ENCODE data around the gene TNFRSF1B. TPM values are rescaled to one million over a fixed set of nuclear protein-coding genes. Genes with fewer than 3 reads are reported as not detected.

The TNFRSF1B gene
- total RNA-seq, 6 experiments from 2014 or later: 0.14 to 0.66 (median 0.33) TPM

GRCh38 chr1:12167493-12168429 is 970 bp downstream of the TNFRSF1B start:
- TF ChIP-seq, protein P1, sequence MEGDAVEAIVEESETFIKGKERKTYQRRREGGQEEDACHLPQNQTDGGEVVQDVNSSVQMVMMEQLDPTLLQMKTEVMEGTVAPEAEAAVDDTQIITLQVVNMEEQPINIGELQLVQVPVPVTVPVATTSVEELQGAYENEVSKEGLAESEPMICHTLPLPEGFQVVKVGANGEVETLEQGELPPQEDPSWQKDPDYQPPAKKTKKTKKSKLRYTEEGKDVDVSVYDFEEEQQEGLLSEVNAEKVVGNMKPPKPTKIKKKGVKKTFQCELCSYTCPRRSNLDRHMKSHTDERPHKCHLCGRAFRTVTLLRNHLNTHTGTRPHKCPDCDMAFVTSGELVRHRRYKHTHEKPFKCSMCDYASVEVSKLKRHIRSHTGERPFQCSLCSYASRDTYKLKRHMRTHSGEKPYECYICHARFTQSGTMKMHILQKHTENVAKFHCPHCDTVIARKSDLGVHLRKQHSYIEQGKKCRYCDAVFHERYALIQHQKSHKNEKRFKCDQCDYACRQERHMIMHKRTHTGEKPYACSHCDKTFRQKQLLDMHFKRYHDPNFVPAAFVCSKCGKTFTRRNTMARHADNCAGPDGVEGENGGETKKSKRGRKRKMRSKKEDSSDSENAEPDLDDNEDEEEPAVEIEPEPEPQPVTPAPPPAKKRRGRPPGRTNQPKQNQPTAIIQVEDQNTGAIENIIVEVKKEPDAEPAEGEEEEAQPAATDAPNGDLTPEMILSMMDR (IDR thresholded peaks at IDR 0.05): no peak
- H3K4me1 Mint-ChIP-seq (ENCODE audit: low read depth): peaks cover 9% of the 10 kb centered on the region
- no peak overlapping the region; the same call in 1 of the 2 replicates for H3K27ac Mint-ChIP-seq
- H3K9me3 Mint-ChIP-seq: no peaks in the 10 kb centered on the region
- H3K36me3 Mint-ChIP-seq (ENCODE audit: low read depth): no peaks in the 10 kb centered on the region
- H3K27me3 Mint-ChIP-seq (ENCODE audit: insufficient read depth): peaks cover 41% of the 10 kb centered on the region
- DNase-seq: no peak
- peak overlapping the region; percentile 81 for H3K4me3 Mint-ChIP-seq

DNA sequence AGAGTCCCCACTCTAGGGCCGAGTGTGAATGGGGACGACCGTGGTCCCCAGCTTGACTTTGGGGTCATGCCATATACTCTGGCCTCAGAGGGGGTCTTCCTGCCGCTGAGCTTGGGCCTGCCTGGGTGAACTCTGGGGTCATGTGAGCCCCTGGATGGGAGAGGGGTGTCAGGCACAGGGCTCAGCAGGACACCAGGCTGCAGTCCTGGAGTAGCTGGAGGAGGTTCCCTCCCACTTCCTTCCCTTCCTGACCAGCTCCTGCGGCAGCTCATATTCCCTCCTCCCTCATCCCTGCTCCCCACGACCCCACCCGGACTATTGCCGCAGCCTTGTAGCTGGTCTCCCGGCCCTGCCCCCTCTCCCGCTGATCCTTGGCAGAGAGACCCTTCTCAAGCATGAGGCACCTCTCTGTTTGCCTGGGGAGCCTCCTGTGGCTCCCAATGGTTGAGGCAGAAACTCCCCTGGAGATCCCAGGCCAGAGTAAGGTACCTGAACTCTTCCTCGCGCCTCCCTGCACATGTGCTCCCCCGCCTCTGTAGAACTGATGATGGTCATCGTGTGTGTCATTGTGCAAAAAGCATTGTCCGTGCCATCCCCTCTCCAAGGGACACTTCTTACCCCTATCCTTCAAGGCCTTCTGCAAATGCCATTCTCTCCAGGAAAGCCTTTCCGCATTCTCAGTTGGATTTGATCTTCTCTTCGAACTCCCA is 1.8 kb downstream of the TNFRSF1B start:
- Mint-ChIP-seq H3K9me3 (no peaks in the 10 kb centered on the region), H3K27me3 (ENCODE audit: insufficient read depth) (peaks cover 39% of the 10 kb centered on the region)

GRCh38 chr1:12169442-12170135 is 2.8 kb downstream of the TNFRSF1B start:
- H3K9me3 Mint-ChIP-seq: no peaks in the 10 kb centered on the region
- H3K4me3 Mint-ChIP-seq: no peak overlapping the region
- H3K27ac Mint-ChIP-seq: no peak overlapping the region
- no peak for DNase-seq
- no peaks in the 10 kb centered on the region for H3K36me3 Mint-ChIP-seq (ENCODE audit: low read depth)
- H3K27me3 Mint-ChIP-seq (ENCODE audit: insufficient read depth): peaks cover 33% of the 10 kb centered on the region
- TF ChIP-seq, protein P1 (IDR thresholded peaks at IDR 0.05): no peak
- peaks cover 9% of the 10 kb centered on the region for H3K4me1 Mint-ChIP-seq (ENCODE audit: low read depth)

More for the DNA sequence above, 1.8 kb downstream of the TNFRSF1B start:
- DNase-seq: no peak
- Mint-ChIP-seq H3K4me3 (no peak overlapping the region), H3K4me1 (ENCODE audit: low read depth) (peaks cover 9% of the 10 kb centered on the region), H3K36me3 (ENCODE audit: low read depth) (no peaks in the 10 kb centered on the region), H3K27ac (no peak overlapping the region)
- TF ChIP-seq, protein P1 (IDR thresholded peaks at IDR 0.05): no peak

DNA sequence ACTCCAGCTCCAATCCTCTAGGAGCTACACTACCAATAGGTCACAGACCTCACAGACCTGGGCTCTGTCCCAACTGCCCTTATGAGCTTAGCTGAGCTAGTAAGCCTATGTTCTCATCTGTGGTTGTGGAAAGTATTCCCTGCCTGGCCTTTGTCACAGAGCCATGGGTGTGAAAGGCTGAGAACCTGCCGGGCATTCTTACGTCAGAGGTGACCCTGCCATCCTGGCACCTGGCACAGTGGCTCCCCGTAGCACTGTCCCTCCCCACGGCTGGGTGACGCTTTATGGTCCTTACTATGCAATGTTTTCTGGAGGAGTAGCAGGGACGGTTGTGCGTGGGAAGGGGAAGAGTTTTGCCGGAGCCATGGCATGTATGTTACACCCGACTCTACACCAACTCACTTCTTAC is 3.5 kb downstream of the TNFRSF1B start:
- TF ChIP-seq, protein P1 (IDR thresholded peaks at IDR 0.05): no peak
- Mint-ChIP-seq H3K36me3 (ENCODE audit: low read depth) (no peaks in the 10 kb centered on the region), H3K4me3 (no peak overlapping the region), H3K27me3 (ENCODE audit: insufficient read depth) (peaks cover 32% of the 10 kb centered on the region), H3K4me1 (ENCODE audit: low read depth) (peaks cover 9% of the 10 kb centered on the region), H3K27ac (no peak overlapping the region), H3K9me3 (no peaks in the 10 kb centered on the region)
- DNase-seq: no peak

Measured in HFFc6 (cell line).